ENCODE measurements around the gene TRPV2.

DNA sequence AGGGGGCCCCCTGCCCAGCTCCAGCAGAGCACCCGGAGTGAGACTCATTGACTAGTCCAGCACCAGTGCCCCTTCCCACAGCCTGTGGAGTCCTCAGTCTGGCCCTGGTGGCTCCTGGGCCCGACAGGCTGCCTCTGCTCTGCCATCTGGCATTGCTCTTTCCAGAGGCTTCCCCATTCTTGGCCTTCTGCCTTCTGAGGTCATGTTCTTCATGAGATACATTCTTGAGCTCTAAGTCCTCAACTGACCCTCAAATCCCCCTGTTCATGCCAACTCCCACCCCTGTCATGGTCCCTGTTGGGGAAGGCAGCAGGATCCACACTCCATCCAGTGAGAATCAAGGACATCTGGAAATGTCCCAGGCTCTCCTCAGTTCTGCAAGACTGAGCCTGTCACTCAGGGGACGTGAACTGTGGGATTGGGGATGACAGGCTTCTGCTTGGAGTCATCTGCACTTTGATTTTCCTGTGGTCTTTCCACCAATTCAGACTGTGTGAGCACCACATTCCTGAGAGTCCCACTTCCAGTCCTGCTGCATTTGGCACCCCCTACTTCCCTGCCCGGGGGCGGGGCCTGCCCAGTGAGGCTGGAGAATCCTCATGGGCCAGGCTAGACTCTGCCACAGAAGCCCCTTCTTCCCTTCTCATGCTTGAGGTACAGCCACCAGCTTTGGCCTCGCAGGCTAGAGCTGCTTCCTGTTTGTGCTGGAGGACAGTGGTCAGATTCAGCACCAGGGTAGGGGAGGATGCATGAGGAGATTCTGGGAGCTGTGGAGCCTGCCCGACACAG is 2.7 kb downstream of the TRPV2 start:
- TF ChIP-seq, protein P1, sequence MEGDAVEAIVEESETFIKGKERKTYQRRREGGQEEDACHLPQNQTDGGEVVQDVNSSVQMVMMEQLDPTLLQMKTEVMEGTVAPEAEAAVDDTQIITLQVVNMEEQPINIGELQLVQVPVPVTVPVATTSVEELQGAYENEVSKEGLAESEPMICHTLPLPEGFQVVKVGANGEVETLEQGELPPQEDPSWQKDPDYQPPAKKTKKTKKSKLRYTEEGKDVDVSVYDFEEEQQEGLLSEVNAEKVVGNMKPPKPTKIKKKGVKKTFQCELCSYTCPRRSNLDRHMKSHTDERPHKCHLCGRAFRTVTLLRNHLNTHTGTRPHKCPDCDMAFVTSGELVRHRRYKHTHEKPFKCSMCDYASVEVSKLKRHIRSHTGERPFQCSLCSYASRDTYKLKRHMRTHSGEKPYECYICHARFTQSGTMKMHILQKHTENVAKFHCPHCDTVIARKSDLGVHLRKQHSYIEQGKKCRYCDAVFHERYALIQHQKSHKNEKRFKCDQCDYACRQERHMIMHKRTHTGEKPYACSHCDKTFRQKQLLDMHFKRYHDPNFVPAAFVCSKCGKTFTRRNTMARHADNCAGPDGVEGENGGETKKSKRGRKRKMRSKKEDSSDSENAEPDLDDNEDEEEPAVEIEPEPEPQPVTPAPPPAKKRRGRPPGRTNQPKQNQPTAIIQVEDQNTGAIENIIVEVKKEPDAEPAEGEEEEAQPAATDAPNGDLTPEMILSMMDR (IDR thresholded peaks at IDR 0.05; ENCODE audit: low read depth, low read length), result no peak
- no peak for TF ChIP-seq POLR2A (IDR thresholded peaks at IDR 0.05; ENCODE audit: extremely low read depth, insufficient read length)
- TF ChIP-seq, protein P2, sequence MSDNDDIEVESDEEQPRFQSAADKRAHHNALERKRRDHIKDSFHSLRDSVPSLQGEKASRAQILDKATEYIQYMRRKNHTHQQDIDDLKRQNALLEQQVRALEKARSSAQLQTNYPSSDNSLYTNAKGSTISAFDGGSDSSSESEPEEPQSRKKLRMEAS (IDR thresholded peaks at IDR 0.05; ENCODE audit: low read depth, low read length), result no peak

Data from NB4 (cell line).